NCI-H460 (cell line): ENCODE results near the gene NRM. TPM values are rescaled to one million over a fixed set of nuclear protein-coding genes. Genes with fewer than 3 reads are reported as not detected.
A peak's percentile ranks its signal among the peaks of the same experiment; 100 is the strongest.
"Not testable (repeated sequence)": the region's sequence is repeated elsewhere in the genome, so short reads cannot be mapped to it uniquely, and the experiment has no call there.

Source experiments
- DNase-seq: peaks from one replicate; pipeline ENCODE4 v3.0.0-alpha.2; 2016; ENCODE audit warnings: low read depth; ENCODE audit errors: extremely low read depth
- polyA plus RNA-seq: library from polyadenylated mRNA; depleted of rRNA; stranded (reverse); fragments of >200 nt; gene quantifications from 2 replicates; pipeline ENCODE4 v1.2.3, GENCODE V29; 2014; cell fraction: nucleus; rRNA removed
- total RNA-seq: library from RNA; depleted of rRNA; stranded (reverse); fragments of >200 nt; shearing (Covaris generic); gene quantifications from 2 replicates; pipeline ENCODE4 v1.2.3, GENCODE V29; 2014; rRNA removed

NRM gene
- total RNA-seq: 6.3 and 6.4 TPM in 2 replicates
- 13.0 and 16.4 TPM in 2 replicates for polyA plus RNA-seq

GRCh38 chr6:30690403-30691207 lies at the start of gene NRM:
TSS of gene NRM (minus strand) at chr6:30690984. CDS start at chr6:30690974, 10 bp downstream.
- peak; percentile 70 for DNase-seq

GRCh38 chr6:30740540-30740870 lies 49.7 kb upstream of the NRM start:
- DNase-seq: no peak

GRCh38 chr6:30738532-30738931 lies 47.7 kb upstream of the NRM start:
- DNase-seq: no peak

- DNase-seq: no peak
Measured at GRCh38 chr6:30735668-30736314, 45.0 kb upstream of the NRM start.

DNA sequence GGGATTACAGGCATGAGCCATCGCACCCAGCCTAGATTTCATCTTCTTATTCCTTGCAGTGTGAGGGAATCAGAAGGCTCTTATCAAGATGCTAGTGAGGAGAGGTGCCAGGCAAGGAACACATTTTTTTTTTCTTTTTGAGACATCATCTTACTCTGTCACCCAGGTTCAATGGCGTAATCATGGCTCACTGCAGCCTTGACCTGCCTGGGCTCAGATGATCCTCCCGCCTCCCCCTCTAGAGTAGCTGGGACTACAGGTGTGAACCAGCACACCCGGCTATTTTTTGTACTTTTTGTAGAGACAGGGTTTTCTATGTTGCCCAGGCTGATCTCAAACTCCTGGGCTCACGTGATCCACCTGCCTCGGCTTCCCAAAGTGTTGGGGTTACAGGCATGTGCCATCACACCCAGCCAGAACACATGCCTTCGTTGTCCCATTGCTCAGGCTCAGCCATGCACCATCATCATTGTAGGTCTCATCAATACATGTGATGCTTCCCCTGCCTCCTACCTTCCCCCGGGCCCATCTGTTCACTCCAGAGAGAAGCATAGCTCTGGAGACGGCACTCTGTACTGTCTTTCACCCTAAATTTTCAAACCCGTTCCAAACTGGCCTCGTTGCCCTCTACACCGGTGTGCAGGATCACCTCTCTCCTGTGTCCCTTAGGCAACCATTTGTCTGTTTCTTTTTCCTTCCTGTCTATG lies 41.6 kb upstream of the NRM start:
- DNase-seq: no peak

DNA sequence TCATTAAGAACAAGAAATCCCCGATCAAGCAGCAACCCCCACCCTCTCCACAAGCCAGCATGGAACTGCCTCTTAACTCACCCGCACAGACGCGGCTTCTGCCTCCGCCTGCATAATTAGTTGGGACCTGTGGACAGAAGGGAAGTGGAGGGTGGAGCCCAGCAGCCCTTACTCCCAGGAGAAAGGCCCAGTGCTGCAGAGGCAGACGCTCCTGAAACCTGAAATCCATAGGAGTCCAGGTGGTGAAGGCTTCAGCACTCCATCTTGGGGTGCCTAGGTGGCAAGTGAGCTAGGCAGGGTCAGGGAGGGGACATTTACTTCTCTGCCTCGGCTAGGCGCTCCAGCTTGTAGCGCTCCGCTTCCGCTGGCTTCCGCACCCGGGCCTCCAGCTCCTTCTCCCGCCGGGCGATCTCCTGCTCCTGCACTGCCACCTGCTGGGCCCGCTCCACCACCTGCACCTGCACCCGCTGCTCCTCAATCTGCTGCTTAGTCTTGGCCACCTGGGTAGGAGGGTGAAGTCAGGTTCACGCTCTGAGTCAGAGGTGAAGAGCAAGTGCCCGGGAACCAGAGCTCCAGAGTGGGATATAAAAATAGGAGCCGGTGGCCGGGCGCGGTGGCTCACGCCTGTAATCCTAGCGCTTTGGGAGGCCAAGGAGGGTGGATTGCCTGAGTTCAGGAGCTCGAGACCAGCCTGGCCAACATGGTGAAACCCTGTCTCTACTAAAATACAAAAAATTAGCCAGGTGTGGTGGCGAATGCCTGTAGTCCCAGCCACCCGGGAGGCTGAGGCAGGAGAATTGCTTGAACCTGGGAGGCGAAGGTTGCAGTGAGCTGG lies 40.0 kb upstream of the NRM start:
- DNase-seq: no peak

- no peak for DNase-seq
Measured at GRCh38 chr6:30727920-30728553, 37.3 kb upstream of the NRM start.

- DNase-seq: no peak
Measured at GRCh38 chr6:30726506-30727413, 36.0 kb upstream of the NRM start.

- DNase-seq: no peak
Measured at GRCh38 chr6:30725713-30726505, 35.1 kb upstream of the NRM start.

GRCh38 chr6:30724906-30725667 lies 34.3 kb upstream of the NRM start:
- no peak for DNase-seq

- DNase-seq: not testable (repeated sequence)
Measured at GRCh38 chr6:30723843-30724741, 33.3 kb upstream of the NRM start.

DNA sequence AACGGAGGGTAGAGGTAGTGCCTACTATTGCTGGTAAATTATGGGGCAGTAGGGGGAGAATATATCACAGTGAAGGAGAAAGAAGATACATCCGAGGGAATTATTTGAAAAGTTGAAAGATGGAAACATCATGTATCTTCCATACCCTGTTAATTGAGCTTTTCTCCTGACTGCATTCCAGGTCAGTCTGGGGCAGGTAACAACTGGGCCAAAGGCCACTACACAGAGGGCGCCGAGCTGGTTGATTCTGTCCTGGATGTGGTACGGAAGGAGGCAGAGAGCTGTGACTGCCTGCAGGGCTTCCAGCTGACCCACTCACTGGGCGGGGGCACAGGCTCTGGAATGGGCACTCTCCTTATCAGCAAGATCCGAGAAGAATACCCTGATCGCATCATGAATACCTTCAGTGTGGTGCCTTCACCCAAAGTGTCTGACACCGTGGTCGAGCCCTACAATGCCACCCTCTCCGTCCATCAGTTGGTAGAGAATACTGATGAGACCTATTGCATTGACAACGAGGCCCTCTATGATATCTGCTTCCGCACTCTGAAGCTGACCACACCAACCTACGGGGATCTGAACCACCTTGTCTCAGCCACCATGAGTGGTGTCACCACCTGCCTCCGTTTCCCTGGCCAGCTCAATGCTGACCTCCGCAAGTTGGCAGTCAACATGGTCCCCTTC lies 32.5 kb upstream of the NRM start:
- DNase-seq: not testable (repeated sequence)

GRCh38 chr6:30722280-30723112 lies 31.7 kb upstream of the NRM start:
- DNase-seq: peak; percentile 74

- not testable (repeated sequence) for DNase-seq
Measured at GRCh38 chr6:30722025-30722279, 31.2 kb upstream of the NRM start.
